COLO668 (cell line): ENCODE data around the gene LSM11.
"Not testable (repeated sequence)": the region's sequence is repeated elsewhere in the genome, so short reads cannot be mapped to it uniquely, and the experiment has no call there.

Source experiments
- DNase-seq: peaks from one replicate; lab custom pipeline; 2025; ENCODE audit not compliant: unreplicated experiment; lab: John Stamatoyannopoulos, UW

The LSM11 gene

GRCh38 chr5:157743163-157744050 is at the start of gene LSM11:
LSM11 (plus strand) TSS chr5:157743712; CDS start chr5:157743751, 39 bp downstream.
- peak; percentile 79 for DNase-seq

DNA sequence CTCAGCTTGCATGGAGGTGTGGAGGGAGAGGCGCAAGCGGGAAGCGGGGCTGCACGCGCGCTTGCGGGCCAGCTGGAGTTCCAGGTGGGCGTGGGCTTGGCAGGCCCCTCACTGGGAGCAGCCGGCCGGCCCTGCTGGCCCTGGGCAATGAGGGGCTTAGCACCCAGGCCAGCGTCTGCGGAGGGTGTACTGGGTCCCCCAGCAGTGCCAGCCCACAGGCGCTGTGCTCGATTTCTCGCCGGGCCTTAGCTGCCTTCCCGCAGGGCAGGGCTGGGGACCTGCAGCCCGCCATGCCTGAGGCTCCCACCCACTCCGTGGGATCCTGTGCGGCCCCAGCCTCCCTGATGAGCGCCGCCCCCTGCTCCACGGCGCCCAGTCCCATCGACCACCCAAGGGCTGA is 49.7 kb upstream of the LSM11 start:
- not testable (repeated sequence) for DNase-seq

GRCh38 chr5:157696154-157696553 is 47.4 kb upstream of the LSM11 start:
- not testable (repeated sequence) for DNase-seq

DNA sequence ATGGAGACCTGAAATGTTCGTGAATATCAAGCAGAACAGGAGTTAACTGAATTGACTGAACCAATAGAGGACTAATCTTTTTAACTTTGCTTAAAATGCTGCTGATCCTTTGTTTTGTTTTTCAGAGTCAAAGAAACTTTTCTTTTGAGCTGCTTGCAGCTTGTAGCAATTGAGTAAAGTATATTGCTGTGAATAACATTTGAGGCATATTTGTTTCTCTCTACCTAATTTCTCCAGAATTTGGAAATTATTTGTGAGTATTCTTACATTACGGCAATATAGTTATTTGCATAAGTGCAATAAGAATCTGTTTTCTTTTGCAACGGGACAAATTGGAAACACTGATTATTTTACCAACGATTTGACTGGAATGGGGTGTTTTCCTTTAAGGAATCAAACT is 44.8 kb upstream of the LSM11 start:
- DNase-seq = not testable (repeated sequence)

- no peak for DNase-seq
Measured at GRCh38 chr5:157703736-157704135, 39.8 kb upstream of the LSM11 start.

- no peak for DNase-seq
Measured at GRCh38 chr5:157708866-157709265, 34.6 kb upstream of the LSM11 start.

DNA sequence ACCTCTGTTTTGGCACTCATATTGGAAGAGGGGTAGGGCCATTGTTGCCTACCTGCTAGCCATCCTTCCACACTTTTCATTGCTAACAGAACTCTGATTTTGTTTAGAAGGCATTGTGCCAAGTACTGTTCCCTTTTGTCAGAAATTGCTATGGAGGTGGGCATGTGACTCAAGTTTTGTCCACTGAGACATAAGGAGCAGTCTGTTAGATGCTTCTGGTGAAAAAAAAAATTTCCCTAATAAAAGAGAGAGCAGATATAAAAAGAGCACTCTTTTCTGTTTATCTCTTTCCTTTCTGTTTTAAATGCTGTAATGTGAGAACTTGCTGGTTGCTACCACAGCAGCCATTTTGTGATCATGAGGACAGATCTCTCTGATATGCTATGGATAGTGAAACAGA is 34.2 kb upstream of the LSM11 start:
- DNase-seq = no peak

DNA sequence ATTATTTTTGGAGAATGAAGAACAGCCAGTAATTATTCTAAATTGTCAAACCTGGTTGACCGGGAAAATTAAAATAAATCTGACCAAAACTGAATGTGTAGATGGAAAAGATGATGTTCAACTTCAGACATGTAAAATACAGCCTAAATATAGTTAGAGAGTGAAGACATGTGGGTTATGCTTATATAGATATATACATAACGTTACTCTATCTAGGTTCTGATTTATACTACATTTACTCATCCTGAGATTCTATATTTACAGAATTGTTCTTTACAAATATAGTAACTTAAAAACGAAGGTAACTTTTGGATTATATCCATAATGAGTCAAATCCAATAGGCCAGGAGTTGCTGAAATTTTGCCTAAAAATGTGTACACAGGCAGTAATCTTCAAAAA is 33.1 kb upstream of the LSM11 start:
- no peak for DNase-seq

GRCh38 chr5:157710882-157711281 is 32.6 kb upstream of the LSM11 start:
- DNase-seq = no peak

DNA sequence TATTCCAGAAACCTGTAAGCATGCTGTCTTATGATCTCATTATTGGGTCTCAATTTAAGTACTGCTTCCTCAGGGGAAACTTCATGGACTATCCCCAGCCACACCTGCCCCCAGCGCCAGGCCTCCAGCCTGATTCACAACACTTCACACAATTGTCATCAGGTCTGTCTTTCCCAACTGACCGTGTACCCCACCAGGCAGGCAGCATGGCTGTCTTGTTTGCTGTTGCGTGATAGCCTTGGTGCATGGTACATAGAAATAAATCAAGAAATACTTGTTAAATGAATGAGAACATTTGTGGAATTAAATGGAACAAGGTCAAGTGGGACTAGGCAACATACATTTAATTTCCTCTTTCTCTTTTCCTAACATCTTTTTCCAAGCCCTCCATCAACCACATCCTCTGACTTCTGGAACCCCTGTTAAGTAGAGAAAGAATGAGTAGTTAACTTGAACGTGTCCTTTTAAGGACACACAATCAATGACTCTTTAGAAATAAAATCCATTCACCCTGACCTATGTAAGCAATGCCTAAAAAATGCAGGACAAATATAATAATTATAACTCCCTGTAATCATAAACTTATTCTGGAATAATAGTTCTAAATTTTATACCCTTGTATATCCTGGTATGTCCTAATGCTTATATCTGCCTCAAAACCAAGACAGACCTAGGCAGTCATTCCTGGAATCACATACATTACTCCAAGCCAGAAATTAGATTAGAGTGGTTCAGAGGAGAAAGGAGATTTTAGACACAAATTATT is 29.5 kb upstream of the LSM11 start:
- no peak for DNase-seq

DNA sequence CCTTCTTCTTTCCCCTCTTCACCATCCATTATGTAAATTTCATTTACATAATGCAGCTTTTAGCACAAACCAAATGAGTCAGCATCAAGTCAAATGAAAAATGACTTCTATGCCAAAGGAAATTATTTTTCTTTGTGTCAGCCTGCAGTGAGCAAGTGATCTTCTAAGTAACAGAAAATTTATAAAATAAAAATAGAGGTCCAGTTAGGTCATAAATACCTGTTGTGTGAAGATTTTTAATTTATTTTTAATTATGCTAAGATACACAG is 29.0 kb upstream of the LSM11 start:
- no peak for DNase-seq

DNA sequence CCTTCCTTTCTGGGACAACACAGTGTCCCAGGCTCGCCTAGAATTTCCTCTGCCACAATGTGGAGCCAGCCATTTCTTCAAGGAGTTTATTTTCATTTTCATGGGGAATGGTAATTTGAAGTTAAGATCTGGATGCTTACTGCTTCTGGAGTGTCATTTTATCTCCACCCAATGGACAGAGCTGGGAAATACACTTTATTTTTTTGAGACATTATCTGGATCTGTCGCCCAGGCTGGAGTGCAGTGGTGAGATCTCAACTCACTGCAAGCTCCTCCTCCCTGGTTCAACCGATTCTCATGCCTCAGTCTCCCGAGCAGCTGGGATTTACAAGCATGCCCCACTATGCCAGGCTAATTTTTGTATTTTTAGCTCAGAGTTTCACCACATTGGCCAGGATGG is 25.0 kb upstream of the LSM11 start:
- no peak for DNase-seq

GRCh38 chr5:157719245-157719644 is 24.3 kb upstream of the LSM11 start:
- DNase-seq = no peak

DNA sequence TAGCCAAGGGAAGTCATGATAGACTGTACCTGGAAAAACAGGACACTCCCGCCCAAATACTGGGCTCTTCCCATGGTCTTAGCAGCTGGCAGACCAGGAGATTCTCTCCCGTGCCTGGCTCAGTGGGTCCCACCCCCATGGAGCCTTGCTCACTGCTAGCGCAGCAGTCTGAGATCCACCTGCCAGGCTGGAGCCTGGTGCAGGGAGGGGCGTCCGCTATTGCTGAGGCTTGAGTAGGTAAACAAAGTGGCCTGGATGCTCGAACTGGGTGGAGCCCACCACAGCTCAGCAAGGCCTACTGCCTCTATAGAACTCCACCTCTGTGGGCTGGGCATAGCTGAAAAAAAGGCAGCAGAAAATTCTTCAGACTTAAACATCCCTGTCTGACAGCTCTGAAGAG is 22.4 kb upstream of the LSM11 start:
- DNase-seq = peak; percentile 2

- not testable (repeated sequence) for DNase-seq
Measured at GRCh38 chr5:157722895-157723294, 20.6 kb upstream of the LSM11 start.

DNA sequence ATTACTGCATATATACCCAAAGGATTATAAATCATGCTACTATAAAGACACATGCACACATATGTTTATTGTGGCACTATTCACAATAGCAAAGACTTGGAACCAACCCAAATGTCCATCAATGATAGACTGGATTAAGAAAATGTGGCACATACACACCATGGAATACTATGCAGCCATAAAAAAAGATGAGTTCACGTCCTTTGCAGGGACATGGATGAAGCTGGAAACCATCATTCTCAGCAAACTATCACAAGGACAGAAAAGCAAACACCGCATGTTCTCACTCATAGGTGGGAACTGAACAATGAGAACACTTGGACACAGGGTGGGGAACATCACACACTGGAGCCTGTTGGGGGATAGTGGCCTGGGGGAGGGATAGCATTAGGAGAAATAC is 16.9 kb upstream of the LSM11 start:
- not testable (repeated sequence) for DNase-seq

- not testable (repeated sequence) for DNase-seq
Measured at GRCh38 chr5:157727858-157728257, 15.7 kb upstream of the LSM11 start.

DNA sequence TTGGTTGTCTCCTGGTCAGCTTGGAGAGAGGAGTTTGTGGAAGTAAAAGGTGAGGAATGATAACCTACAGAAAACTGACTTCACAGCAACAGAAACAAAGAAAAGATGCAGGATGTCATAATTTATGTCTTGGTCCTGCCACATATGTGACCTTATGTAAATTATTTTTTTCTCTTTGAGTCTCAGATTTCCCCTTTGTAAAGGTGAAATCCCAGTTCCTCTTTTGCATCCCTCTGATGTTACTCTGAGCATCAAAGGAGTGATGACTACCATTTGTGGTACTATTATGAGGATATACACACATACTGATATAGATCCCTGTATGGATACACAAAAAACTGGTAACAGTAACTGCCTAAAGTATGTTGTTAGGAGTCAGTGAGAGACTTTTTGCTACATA is 13.7 kb upstream of the LSM11 start:
- no peak for DNase-seq

DNA sequence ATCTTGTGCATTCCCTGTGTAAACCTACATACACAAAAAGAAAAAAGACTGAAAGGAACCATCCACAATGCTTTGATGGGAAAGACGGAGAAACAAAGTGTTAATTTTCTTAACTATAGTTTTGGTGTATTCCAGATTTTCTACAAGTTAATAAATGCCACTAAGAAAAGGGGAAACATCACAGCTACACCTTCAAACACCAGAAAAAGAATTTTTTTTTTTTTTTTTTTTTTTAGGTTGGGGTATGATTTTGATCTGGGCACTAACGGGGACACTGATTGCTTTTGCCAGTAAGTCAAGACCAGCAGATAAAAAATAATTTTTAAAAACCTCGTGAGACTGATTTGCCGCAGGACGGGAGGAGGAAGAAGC is 12.6 kb upstream of the LSM11 start:
- DNase-seq = no peak

DNA sequence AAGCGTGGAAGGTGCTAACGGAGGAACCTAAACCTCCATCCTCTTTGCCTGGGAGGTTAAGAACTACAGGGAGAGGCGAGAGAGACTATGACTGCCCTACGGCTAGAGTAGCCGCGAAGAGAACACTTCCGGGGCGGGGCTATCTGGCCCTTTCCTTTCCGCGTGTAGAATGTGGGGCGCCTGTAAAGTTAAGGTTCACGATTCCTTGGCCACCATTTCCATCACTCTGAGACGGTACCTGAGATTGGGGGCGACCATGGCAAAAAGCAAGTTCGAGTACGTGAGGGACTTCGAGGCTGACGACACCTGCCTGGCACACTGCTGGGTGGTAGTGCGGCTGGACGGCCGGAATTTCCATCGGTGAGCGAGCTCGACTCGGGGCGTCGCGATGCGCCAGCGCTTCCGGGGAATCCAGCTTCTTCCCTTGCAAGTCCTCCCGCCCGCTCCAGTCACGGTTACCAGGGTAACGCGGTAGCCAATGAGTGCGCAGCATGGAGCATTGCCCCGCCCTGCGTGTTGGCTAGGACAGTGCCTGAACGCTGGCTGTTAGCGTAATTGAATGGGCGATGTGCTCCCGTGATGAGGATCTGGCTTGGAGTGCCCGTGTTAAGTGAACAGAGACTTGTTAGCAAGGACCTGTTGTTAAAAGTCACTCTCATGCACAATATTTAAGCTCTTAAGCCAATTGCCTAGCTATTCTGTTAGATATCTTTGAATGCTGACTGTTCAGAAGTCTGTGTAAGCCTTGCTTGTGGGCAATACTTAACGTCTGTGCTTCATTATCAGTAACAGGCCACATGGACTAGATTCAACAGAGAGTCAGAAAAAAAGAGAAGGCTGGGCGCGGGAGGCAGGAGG is 12.0 kb upstream of the LSM11 start, which contains the start of gene THG1L:
Gene THG1L, plus strand, starts transcription at position 149 of the 858 bp plus-strand sequence. Its CDS starts 21 bp downstream, at position 170.
- peak; percentile 93 for DNase-seq

DNA sequence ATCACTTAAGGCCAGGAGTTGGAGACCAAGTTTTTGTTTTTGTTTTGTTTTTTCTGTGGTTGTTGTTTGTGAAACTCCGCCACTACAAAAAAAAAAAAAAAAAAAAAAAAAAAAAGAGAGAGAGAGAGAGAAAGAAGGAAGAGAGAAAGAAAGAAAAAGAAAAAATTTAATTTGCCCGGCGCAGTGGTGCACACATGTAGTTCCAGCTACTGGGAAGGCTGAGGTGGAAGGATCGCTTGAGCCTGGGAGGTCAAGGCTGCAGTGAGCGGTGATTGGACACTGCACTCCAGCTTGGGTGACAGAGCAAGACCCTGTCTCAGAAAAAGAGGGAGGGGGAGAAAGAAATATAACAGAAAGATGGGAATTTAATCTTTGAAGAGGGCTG is 11.4 kb upstream of the LSM11 start:
- no peak for DNase-seq
